Measurements from ENCODE around the gene SHC3.

DNA sequence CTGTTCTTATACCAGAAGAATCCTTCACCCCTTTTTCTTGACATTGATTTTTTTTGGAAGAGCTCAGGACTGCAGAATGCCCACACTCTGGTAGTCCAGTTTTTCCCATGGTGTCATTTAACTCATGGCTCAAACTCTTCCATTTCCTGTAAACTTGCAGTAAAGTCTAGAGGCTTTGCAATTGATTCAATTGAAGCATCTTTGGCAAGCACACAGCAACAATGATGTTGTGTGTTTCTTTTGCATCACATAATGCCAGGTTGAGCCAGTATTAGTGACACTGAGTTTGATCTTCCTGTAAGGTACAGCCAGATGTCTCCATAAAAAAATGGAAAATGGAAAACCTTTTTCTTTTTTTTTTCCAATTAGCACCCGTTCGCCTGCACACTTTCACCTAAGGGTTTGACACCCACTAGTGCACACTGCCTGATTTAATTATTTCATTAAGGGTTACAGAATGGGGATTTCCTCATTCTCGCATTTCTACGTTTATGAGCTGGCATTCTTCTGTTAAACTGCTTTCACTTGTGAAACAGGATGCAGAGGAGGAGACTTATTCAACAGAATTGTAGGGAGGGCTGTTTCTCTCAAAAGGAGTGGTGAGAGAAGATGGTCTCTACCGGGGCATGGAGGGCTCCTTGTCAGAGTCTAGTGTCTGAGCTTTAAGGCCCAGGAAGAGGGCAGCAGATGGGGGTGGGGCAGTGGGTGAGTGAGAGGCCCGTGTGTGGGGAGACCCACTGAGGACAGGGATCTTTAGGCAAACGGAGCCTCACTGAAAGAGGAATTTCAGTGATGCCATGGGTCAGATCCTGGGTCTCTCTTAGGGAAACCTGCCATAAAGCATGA is 189.6 kb downstream of the SHC3 start:
- TF ChIP-seq, protein P1, sequence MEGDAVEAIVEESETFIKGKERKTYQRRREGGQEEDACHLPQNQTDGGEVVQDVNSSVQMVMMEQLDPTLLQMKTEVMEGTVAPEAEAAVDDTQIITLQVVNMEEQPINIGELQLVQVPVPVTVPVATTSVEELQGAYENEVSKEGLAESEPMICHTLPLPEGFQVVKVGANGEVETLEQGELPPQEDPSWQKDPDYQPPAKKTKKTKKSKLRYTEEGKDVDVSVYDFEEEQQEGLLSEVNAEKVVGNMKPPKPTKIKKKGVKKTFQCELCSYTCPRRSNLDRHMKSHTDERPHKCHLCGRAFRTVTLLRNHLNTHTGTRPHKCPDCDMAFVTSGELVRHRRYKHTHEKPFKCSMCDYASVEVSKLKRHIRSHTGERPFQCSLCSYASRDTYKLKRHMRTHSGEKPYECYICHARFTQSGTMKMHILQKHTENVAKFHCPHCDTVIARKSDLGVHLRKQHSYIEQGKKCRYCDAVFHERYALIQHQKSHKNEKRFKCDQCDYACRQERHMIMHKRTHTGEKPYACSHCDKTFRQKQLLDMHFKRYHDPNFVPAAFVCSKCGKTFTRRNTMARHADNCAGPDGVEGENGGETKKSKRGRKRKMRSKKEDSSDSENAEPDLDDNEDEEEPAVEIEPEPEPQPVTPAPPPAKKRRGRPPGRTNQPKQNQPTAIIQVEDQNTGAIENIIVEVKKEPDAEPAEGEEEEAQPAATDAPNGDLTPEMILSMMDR (conservative IDR thresholded peaks at IDR 0.05; ENCODE audit: low read depth, low read length): no peak
- no peak for TF ChIP-seq EZH2 (IDR thresholded peaks at IDR 0.05; ENCODE audit: low read length, unreplicated experiment)
